ENCODE data around the gene HDAC10. TPM values are rescaled to one million over a fixed set of nuclear protein-coding genes. Genes with fewer than 3 reads are reported as not detected.

The HDAC10 gene
- total RNA-seq, 1 experiment from 2014 or later = 15.4 TPM

- H3K27ac ChIP-seq = no peak within 1 kb of the TSS
- H3K27me3 ChIP-seq (replicated peaks) = peaks cover 32% of the 10 kb centered on the region
- peak within 1 kb of the TSS; percentile 33 for H3K4me3 ChIP-seq
- peaks cover 7% of the 10 kb centered on the region for H3K36me3 ChIP-seq
- peaks cover 9% of the 10 kb centered on the region for H3K9me3 ChIP-seq (replicated peaks)
- H3K4me1 ChIP-seq (replicated peaks) = peaks cover 14% of the 10 kb centered on the region
- no peak for DNase-seq (ENCODE audit: low read depth in 1 of 2, low spot score in 2 of 2)
These were observed 19.1 kb upstream of the HDAC10 start, which contains the start of gene MAPK11 for GRCh38 chr22:50269970-50270665. MAPK11 (minus strand) TSS chr22:50270380; CDS start chr22:50270292, 88 bp downstream.

DNA sequence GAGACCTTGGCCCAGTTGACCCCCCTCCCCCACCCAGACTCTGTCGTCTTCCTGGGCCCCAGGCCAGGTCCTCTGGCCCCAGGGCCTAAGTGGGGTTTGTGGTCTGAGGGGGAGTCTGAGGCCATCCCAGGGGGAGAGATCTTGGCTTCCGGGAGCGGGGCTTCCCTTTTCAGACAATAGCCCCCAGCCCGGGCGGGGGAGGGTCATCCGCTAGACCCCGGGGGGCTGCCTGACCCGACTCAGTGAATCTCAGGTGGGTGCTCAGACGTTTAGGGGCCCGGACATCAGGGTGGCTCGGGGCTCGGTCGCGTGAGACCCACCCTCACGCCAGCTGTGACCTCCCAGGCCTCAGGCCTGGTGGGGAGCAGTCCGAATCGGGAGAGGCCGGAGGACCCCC, 18.5 kb upstream of the HDAC10 start:
- Histone ChIP-seq H3K9me3 (replicated peaks) (peaks cover 9% of the 10 kb centered on the region), H3K36me3 (peaks cover 4% of the 10 kb centered on the region), H3K27ac (no peak overlapping the region), H3K4me3 (no peak overlapping the region; the same call in 1 of the 2 replicates), H3K27me3 (replicated peaks) (peaks cover 32% of the 10 kb centered on the region), H3K4me1 (replicated peaks) (peaks cover 14% of the 10 kb centered on the region)
- DNase-seq (ENCODE audit: low read depth in 1 of 2, low spot score in 2 of 2) = no peak

DNA sequence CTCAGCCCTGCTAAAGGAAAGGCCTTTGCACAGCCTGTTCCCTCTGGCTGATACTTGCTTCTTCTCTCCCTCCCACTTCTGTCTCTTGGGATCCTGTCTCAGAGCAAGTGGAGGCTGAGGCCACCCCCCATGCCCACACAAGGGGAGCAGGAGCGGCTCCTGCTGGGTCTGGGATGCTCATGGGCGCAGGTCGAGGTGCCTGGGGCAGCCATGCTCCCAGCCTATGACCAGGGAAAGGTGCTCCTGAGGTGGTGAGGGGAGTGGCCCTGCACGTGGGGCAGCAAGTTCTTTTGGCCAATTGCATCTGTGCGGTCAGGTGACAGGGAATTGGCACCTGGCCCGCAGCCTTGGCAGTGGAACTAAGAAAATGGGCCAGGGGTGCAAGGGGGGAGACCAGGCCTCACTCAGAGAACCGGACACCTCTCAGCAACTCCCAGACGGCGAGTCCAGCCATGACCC, 17.6 kb upstream of the HDAC10 start:
- DNase-seq (ENCODE audit: low read depth in 1 of 2, low spot score in 2 of 2) = no peak
- H3K27ac ChIP-seq = no peak overlapping the region
- no peak overlapping the region for H3K4me3 ChIP-seq
- no peaks in the 10 kb centered on the region for H3K36me3 ChIP-seq
- peaks cover 9% of the 10 kb centered on the region for H3K9me3 ChIP-seq (replicated peaks)
- H3K27me3 ChIP-seq (replicated peaks) = peaks cover 32% of the 10 kb centered on the region
- H3K4me1 ChIP-seq (replicated peaks) = peaks cover 14% of the 10 kb centered on the region

DNA sequence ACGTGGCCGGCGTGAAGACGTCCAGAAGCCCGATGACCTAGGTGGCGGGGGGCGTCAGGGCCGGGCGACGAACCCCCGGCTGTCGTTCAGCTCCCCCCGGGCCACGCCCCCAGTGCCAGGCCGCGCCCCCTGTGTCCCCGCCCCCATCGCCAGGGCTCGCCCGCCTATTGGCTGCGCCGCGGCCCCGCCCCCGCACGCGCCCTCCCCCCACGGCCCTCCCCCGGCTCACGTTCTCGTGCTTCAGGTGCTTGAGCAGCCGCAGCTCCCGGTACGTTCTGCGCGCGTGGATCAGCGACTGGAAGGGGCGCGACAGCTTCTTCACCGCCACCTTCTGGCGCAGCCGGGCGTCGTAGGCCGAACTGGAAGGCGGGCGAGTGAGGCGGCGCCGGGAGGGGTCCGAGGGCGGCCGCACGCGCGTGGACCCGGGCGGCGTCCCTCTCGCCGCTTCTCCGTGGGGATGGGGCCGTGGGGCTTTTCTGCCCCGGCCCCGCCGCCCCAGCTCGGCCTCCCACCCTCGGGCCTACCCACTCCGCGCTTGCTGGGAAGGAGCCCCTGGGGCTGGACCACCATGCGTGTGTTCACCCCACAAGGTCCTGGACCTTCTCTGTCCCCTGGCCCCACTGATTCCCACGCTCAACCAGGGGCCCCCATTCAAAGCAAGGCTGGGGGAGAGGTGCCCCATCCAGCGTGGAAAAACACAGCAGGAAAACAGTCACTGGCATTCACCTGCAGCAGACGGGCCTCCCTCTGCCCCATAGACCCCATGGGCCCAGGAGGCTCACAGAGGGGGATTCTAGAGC, 16.7 kb upstream of the HDAC10 start:
- peaks cover 14% of the 10 kb centered on the region for H3K4me1 ChIP-seq (replicated peaks)
- no peak overlapping the region for H3K4me3 ChIP-seq
- no peak for DNase-seq (ENCODE audit: low read depth in 1 of 2, low spot score in 2 of 2)
- H3K27ac ChIP-seq = no peak overlapping the region
- H3K36me3 ChIP-seq = no peaks in the 10 kb centered on the region
- H3K9me3 ChIP-seq (replicated peaks) = peaks cover 9% of the 10 kb centered on the region
- peaks cover 36% of the 10 kb centered on the region for H3K27me3 ChIP-seq (replicated peaks)

- Histone ChIP-seq H3K27me3 (replicated peaks) (peaks cover 44% of the 10 kb centered on the region), H3K9me3 (replicated peaks) (peaks cover 9% of the 10 kb centered on the region), H3K27ac (no peak overlapping the region), H3K36me3 (no peaks in the 10 kb centered on the region), H3K4me1 (replicated peaks) (peaks cover 14% of the 10 kb centered on the region), H3K4me3 (no peak overlapping the region)
- no peak for DNase-seq (ENCODE audit: low read depth in 1 of 2, low spot score in 2 of 2)
These were observed 15.9 kb upstream of the HDAC10 start for GRCh38 chr22:50266994-50267393.

DNA sequence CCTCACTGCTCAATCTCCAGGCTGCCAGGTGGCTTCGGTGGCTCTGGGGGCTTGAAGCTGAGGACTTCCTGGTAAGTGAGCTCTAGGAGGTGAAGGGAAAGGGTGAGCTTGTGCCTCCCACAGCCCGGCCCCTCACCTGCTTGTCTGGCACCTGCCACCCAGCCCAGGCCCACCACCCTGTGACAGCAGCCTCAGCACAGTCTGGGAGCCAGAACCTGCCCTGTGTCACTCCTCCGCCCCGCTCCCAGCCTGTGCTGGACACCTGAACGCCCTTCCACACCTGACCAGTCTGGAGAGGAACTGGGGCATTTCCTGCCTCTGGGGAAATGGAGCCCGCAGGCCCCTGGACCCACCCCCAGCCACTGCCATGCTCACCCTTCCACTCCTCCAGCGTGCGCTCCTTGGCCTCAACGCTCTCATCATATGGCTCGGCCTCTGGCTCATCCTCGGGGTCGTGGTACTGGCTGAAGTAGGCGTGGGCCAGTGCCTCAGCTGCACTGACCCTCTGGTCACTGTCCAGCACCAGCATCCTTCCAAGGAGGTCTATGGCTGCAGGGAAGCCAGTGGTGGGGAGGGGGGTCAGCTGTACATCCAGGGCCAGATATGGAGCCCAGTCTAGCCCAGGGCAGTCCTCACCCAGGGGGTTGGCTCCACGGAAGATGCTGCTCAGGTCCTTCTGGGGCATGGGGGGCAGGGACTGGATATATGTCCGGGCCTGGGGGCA, 14.0 kb upstream of the HDAC10 start:
- peaks cover 9% of the 10 kb centered on the region for H3K9me3 ChIP-seq (replicated peaks)
- peaks cover 11% of the 10 kb centered on the region for H3K4me1 ChIP-seq (replicated peaks)
- no peak overlapping the region for H3K27ac ChIP-seq
- peaks cover 41% of the 10 kb centered on the region for H3K27me3 ChIP-seq (replicated peaks)
- DNase-seq (ENCODE audit: low read depth in 1 of 2, low spot score in 2 of 2) = no peak
- H3K36me3 ChIP-seq = no peaks in the 10 kb centered on the region
- H3K4me3 ChIP-seq = no peak overlapping the region

- DNase-seq (ENCODE audit: low read depth in 1 of 2, low spot score in 2 of 2) = no peak
- Histone ChIP-seq H3K27ac (no peak overlapping the region), H3K4me3 (no peak overlapping the region), H3K27me3 (replicated peaks) (peaks cover 36% of the 10 kb centered on the region), H3K4me1 (replicated peaks) (peaks cover 11% of the 10 kb centered on the region), H3K9me3 (replicated peaks) (peaks cover 9% of the 10 kb centered on the region), H3K36me3 (no peaks in the 10 kb centered on the region)
These were observed 13.2 kb upstream of the HDAC10 start for GRCh38 chr22:50264104-50264745.

DNA sequence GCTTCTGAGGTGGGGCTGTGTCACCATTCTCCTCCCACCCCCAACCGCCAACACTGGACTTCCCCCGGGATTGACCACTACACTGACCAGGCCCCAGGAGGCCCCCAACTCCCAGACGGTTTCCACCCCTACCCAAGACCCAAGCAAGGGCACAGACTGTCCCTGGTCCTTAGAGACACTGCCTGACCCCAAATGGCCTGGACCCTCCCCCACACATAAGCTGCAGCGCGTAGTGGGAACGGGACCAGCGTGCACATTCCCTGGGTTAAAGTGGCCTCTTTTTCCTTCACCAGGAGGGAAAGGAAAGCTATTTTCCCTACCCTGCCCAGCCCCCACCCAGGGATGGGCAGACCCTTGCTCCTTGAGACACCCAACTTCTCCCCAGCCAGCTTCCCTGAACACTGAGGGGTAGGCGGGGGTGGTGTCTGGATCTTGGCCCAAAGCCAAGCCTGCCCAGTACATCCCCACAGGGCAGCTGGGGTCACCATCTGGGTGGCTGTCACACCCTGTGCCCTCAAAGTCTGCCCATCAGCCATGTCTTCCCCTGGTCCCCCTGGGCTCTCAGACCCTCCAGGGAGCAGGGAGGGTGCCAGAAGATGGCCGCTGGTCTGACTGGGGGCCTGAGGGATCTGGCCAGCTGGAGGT, 12.0 kb upstream of the HDAC10 start:
- Histone ChIP-seq H3K4me3 (no peak overlapping the region), H3K4me1 (replicated peaks) (peaks cover 11% of the 10 kb centered on the region), H3K27ac (no peak overlapping the region), H3K9me3 (replicated peaks) (peaks cover 9% of the 10 kb centered on the region), H3K27me3 (replicated peaks) (peaks cover 26% of the 10 kb centered on the region), H3K36me3 (no peaks in the 10 kb centered on the region)
- DNase-seq (ENCODE audit: low read depth in 1 of 2, low spot score in 2 of 2) = no peak

- Histone ChIP-seq H3K4me3 (no peak overlapping the region), H3K4me1 (replicated peaks) (peaks cover 11% of the 10 kb centered on the region), H3K27ac (no peak overlapping the region), H3K36me3 (no peaks in the 10 kb centered on the region), H3K27me3 (replicated peaks) (peaks cover 22% of the 10 kb centered on the region), H3K9me3 (replicated peaks) (peaks cover 9% of the 10 kb centered on the region)
- DNase-seq (ENCODE audit: low read depth in 1 of 2, low spot score in 2 of 2) = no peak
These were observed 11.4 kb upstream of the HDAC10 start for GRCh38 chr22:50262460-50262911.

DNA sequence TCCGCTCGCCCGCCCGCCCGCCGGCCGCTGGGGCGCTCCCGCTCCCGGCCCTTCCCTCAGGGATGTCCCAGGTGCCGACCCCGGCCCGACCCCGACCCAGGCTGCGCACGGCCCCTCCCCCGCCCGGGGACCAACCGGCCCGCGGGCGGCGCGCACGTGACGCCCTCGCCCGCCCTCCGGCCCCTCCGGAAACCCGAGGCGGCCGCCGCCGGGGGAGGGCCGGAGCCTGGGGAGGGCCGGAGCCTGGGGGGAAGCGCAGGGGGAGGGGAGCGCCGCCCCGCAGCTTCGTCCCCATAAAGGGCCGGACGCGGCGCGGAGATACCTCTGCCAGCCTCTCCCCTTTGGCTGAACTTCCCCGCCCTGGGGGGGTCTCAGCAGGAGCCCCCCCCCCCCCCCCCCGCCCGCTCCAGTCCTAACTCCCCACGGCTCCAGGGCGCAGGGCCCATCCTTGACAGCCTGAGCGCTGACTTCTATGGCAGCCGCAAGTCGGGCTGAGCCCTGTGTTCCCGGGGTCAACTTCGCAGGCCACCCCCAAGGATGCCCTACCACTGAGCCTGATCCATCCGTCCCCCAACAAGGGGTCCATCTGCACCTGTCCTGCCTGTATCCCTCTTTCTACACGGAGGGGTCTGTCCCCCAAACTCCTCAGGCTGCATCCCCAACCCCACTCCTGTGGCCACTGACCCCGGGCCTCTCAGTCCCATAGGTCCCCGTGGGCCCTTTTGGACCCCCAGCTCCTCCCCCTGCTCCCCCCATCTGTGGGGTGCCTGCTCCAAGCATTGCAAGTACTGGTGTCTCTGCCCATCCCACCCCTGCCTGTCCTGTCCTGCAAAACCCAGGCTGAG, 10.8 kb upstream of the HDAC10 start, which contains the start of gene MAPK12:
Gene MAPK12 (minus strand): TSS at position 69 of the 845 bp plus-strand sequence. CDS start 174 bp downstream, outside the sequence.
- no peaks in the 10 kb centered on the region for H3K36me3 ChIP-seq
- no peak for DNase-seq (ENCODE audit: low read depth in 1 of 2, low spot score in 2 of 2)
- H3K4me1 ChIP-seq (replicated peaks) = peaks cover 11% of the 10 kb centered on the region
- H3K4me3 ChIP-seq = peak within 1 kb of the TSS; percentile 35
- no peak within 1 kb of the TSS for H3K27ac ChIP-seq
- H3K27me3 ChIP-seq (replicated peaks) = peaks cover 22% of the 10 kb centered on the region
- H3K9me3 ChIP-seq (replicated peaks) = peaks cover 4% of the 10 kb centered on the region

DNA sequence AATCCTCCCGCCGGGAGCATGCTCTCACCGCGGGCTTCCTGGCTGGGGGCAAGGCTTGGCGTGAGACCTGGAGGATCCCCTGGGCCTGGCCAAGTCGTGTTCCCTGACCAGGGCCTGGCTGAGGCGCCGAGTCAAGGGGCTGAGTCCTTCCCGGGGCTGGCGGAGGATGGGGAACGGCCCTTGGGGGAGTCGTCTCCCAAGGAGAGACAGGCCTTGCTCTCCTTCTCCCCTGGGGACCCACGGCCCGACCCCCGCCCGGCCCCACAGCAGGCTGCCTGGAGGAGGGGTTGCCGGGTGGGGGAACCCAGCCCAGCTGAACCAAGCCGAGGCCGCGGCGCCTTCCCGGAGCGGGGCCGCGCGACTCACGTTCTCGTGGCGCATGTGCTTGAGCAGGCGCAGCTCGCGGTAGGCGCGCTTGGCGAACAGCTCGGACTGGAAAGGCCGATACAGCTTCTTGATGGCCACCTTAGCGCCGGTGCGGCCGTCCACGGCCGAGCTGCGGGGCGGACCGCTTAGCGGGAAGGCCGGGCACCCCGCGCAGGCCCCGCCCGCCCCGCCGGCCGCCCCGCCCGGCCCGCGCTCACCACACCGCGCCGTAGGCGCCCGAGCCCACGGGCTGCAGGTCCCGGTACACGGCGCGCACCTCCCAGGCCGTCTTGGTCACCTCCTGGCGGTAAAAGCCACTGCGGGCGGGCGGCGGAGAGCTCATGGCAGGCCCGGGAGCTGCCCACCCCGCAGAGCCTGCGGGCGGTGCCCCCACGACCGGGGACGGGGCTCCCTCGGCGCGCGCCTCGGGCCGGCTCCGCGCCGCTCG, 9.9 kb upstream of the HDAC10 start:
- Histone ChIP-seq H3K4me3 (peak overlapping the region; percentile 35), H3K27ac (no peak overlapping the region), H3K4me1 (replicated peaks) (peaks cover 11% of the 10 kb centered on the region), H3K9me3 (replicated peaks) (no peaks in the 10 kb centered on the region), H3K27me3 (replicated peaks) (peaks cover 22% of the 10 kb centered on the region), H3K36me3 (no peaks in the 10 kb centered on the region)
- peak in 1 of 2 experiments; percentile 22 for DNase-seq (ENCODE audit: low read depth in 1 of 2, low spot score in 2 of 2)

Measured in SJSA1 (cell line).